SW480 (cell line): ENCODE data around the gene CDC42EP4.

ENCODE experiments used
- DNase-seq: peaks from one replicate; pipeline ENCODE4 v3.0.0-alpha.2; 2016; ENCODE audit warnings: low spot score

The CDC42EP4 gene

DNA sequence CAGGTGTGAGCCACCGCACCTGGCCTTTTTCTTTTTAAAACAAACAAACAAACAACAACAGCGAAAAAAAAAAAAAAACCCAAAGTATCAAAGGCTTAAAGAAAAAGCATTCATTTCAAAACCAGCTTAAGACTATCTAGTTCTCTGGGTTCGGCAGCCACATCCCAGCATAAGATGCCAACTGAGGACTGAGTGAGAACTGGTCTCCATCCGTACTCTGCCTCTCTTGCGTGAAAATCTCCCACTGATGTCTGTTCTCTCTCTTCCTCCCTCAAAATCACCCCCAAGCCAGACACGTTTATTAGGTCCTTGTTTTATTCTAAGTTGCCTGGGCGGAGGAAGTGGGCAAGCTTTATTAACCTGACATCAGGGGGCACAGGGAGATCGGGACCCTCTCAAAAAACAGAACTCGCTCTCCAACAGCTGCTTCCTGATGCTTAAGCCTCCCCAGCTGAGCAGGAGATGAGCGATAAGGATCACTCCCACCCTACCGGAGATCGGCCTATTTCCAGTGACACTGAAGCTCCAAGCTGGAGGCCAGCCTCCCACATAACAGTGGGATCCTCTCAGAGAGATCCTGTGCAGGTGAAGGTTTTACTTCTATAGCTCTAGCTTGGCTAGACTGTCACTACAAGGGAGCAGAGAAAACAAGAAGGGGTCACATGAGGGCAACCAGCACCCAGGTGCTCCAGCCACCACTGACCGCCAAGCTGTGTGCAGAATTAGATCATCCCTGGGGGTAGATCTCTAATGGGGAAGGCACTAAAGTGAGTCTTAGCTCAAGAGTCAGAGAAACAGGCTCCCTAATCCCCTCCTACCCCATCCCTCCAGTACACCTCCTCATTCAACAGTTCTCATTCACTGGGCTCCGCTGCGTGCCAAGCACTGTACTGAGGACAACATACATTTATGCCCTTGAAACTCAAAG lies 13.6 kb downstream of the CDC42EP4 start:
- no peak for DNase-seq

DNA sequence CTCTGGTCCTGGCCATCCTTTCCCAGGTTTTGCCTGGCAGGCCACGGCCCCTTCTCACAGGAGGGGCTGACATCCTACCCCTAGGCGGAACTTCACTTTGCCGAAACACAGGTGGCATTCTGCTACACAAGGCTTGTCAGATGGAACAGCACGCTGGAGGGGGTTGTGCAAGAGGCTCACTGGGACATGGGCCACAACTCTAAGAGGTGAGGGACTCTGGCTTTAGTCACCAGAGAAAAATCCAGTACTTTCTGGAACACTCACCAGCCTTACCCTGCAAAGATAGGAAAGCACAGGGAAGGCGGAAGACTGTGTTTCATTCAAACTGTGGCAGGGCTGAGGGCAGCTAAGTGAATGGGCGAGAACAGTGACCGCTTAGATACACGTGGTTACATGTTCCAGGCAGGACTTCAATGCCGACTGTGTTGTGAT lies 18.3 kb downstream of the CDC42EP4 start:
- no peak for DNase-seq

GRCh38 chr17:73293031-73293430 lies 18.8 kb downstream of the CDC42EP4 start:
- no peak for DNase-seq

DNA sequence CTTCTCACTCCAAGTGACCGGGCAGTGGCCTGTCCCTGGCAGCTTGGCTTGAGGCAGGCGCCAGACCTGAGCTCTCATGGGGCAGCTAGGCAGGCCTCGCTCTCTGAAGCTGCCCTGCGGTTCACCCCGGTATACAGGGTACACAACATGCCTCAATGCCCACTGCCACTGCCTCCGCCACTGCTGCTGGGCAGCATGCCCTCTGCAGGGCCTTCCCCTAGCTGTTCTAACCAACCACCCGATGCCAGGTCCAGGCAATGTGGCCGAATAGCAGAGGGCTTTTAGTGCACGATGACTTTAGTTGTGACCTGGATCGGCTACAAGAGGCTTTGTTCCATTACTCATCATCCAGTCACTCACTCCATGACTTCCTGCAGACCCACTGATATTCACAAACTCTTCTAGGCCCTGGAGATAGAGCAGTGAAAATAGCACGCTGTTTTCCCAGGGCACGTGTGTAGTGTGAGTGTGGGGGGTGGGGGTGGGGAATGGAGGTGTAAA lies 19.7 kb downstream of the CDC42EP4 start:
- peak; percentile 70 for DNase-seq

GRCh38 chr17:73291260-73291801 lies 20.5 kb downstream of the CDC42EP4 start:
- DNase-seq: peak; percentile 88

- DNase-seq: no peak
Measured at GRCh38 chr17:73290399-73291259, 21.2 kb downstream of the CDC42EP4 start.

- no peak for DNase-seq
Measured at GRCh38 chr17:73289549-73290254, 22.1 kb downstream of the CDC42EP4 start.

GRCh38 chr17:73288534-73289302 lies 23.1 kb downstream of the CDC42EP4 start:
- DNase-seq: peak; percentile 67

GRCh38 chr17:73286863-73287296 lies 24.9 kb downstream of the CDC42EP4 start:
- no peak for DNase-seq

- DNase-seq: no peak
Measured at GRCh38 chr17:73285916-73286862, 25.6 kb downstream of the CDC42EP4 start.

- no peak for DNase-seq
Measured at GRCh38 chr17:73285603-73285908, 26.2 kb downstream of the CDC42EP4 start.

DNA sequence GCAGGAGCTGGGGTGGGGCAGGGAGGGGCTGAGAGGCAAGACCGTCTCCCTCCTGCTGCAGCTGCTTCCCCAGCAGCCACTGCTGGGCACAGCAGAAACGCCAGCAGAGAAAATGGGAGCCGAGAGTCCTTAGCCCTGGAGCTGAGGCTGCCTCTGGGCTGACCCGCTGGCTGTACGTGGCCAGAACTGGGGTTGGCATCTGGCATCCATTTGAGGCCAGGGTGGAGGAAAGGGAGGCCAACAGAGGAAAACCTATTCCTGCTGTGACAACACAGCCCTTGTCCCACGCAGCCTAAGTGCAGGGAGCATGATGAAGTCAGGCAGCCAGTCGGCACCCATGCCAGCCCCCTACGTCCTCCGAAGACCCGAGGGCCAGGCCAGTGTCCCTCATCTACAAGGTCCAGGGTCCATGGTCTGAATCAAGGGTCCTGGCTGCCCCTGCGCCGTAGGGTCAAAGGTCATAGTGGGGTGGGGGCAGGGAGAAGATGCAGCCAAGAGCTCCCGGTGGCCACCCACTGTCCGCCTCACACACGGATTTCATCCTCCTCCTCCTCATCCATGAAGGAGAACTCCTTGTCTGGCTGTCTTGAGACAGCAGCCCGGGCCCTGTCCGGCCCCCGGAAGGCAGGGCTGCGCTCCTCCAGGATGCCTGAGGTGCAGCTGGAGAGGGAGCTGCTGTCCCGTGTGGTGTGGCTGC lies 26.7 kb downstream of the CDC42EP4 start:
- DNase-seq: no peak

DNA sequence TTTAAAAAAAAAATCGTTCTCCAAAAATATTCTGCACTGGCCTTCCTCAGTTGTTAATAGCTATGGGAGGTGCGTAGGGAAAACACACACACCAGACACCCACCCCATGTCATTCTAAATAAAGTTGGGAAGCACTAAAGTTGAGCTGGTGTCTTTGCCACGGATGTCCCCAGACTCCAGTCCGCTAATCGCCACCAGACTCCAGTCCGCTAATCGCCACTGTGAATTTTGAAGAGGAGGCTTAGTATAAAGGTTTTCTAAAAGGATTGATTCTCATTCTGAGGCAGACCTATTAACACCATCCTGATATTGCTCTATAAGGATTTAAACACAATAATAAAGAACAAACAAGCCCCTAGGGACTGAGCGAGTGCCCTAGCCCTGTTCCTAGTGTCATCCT lies 27.4 kb downstream of the CDC42EP4 start:
- DNase-seq: no peak

DNA sequence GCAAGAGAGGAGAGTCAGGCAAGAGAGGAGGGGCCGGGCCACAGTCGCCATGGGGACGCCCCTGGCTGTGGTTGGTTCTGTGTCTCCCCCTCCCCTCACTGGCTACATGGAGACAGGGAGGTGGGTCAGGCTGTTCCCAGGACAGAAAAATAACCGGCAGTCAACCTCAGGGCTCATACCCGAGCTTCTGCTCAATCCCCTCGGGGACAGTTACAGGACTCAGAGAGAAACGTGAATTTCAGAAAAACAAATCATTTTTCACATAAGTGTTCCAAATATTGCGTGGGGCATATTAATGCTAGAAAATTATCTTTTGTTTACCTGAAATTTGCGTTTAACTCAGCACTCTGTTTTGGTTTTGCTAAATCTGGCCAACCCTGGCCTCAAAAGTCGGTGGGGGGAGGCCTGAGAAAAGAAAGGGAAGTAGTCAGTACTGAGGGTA lies 27.9 kb downstream of the CDC42EP4 start:
- no peak for DNase-seq

GRCh38 chr17:73283250-73283649 lies 28.6 kb downstream of the CDC42EP4 start:
- no peak for DNase-seq

- DNase-seq: no peak
Measured at GRCh38 chr17:73282629-73283028, 29.2 kb downstream of the CDC42EP4 start.

DNA sequence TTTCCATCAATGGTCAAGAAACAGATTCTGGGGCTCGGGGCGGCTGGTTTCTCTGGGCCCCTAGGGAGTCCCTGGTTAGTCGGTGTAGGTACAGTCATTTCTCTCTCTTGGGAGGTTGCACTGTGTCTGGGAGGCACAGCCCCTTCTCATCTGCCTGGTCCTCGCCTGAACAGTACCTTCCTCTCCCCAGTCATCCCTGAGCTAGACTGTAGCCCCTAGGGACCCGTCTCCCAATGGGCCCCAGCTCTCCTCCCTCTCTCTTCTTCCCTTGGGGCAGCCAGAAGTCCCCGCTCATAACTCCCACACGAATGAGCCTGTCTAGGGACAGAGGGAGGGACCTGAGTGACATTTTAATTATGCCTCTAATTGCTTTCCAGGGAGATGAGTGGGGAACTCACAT lies 29.9 kb downstream of the CDC42EP4 start:
- DNase-seq: no peak

- DNase-seq: no peak
Measured at GRCh38 chr17:73280191-73280590, 31.6 kb downstream of the CDC42EP4 start.

GRCh38 chr17:73279704-73280103 lies 32.1 kb downstream of the CDC42EP4 start:
- no peak for DNase-seq
